HG03342 (cell line): Measurements from ENCODE around the gene KCTD10.
"Not testable (repeated sequence)": the region's sequence is repeated elsewhere in the genome, so short reads cannot be mapped to it uniquely, and the experiment has no call there.

Source experiments
- ATAC-seq: cut with Tn5 transposase; IDR thresholded peaks from one replicate; pipeline ENCODE4 v1.9.1; 2021; ENCODE audit warnings: mild to moderate bottlenecking, moderate library complexity; ENCODE audit not compliant: unreplicated experiment

The KCTD10 gene

GRCh38 chr12:109475121-109475520 lies 2.0 kb downstream of the KCTD10 start:
- no peak for ATAC-seq

- not testable (repeated sequence) for ATAC-seq
These were observed 3.4 kb downstream of the KCTD10 start for GRCh38 chr12:109473526-109474270.

GRCh38 chr12:109473006-109473405 lies 4.1 kb downstream of the KCTD10 start:
- ATAC-seq = no peak

GRCh38 chr12:109469517-109469916 lies 7.6 kb downstream of the KCTD10 start:
- ATAC-seq = no peak

- ATAC-seq = no peak
These were observed 9.0 kb downstream of the KCTD10 start for GRCh38 chr12:109467978-109468676.

- no peak for ATAC-seq
These were observed 10.3 kb downstream of the KCTD10 start for GRCh38 chr12:109466821-109467220.

GRCh38 chr12:109466305-109466704 lies 10.8 kb downstream of the KCTD10 start:
- no peak for ATAC-seq

GRCh38 chr12:109464642-109465351 lies 12.3 kb downstream of the KCTD10 start:
- ATAC-seq = no peak

- ATAC-seq = no peak
These were observed 13.3 kb downstream of the KCTD10 start for GRCh38 chr12:109463756-109464155.

GRCh38 chr12:109462868-109463692 lies 14.0 kb downstream of the KCTD10 start:
- ATAC-seq = no peak

GRCh38 chr12:109461846-109462756 lies 15.0 kb downstream of the KCTD10 start:
- ATAC-seq = no peak

- ATAC-seq = no peak
These were observed 15.9 kb downstream of the KCTD10 start for GRCh38 chr12:109461049-109461845.

GRCh38 chr12:109460538-109460937 lies 16.6 kb downstream of the KCTD10 start:
- no peak for ATAC-seq

GRCh38 chr12:109459247-109459646 lies 17.9 kb downstream of the KCTD10 start:
- no peak for ATAC-seq

GRCh38 chr12:109458771-109459208 lies 18.3 kb downstream of the KCTD10 start:
- ATAC-seq = no peak

GRCh38 chr12:109458086-109458485 lies 19.0 kb downstream of the KCTD10 start:
- no peak for ATAC-seq

GRCh38 chr12:109455706-109456105 lies 21.4 kb downstream of the KCTD10 start:
- ATAC-seq = no peak

GRCh38 chr12:109452489-109452888 lies 24.6 kb downstream of the KCTD10 start:
- ATAC-seq = no peak

GRCh38 chr12:109451400-109451799 lies 25.7 kb downstream of the KCTD10 start:
- ATAC-seq = no peak
